Measurements from ENCODE around the gene ISCU. TPM values are rescaled to one million over a fixed set of nuclear protein-coding genes. Genes with fewer than 3 reads are reported as not detected.

ISCU gene
- total RNA-seq, 2 experiments from 2014 or later, result 91.4 to 92.1 TPM

- CTCF ChIA-PET, result no interaction called here
- POLR2A ChIA-PET, result no interaction called here
Measured at GRCh38 chr12:108596854-108597558, 34.6 kb downstream of the ISCU start.

- ChIA-PET POLR2A (no interaction called here), CTCF (no interaction called here)
Measured at GRCh38 chr12:108597559-108598471, 35.4 kb downstream of the ISCU start, which contains the start of gene TMEM119. TSS of gene TMEM119 (minus strand) at chr12:108598084. CDS start at chr12:108592383, 5,701 bp downstream.

DNA sequence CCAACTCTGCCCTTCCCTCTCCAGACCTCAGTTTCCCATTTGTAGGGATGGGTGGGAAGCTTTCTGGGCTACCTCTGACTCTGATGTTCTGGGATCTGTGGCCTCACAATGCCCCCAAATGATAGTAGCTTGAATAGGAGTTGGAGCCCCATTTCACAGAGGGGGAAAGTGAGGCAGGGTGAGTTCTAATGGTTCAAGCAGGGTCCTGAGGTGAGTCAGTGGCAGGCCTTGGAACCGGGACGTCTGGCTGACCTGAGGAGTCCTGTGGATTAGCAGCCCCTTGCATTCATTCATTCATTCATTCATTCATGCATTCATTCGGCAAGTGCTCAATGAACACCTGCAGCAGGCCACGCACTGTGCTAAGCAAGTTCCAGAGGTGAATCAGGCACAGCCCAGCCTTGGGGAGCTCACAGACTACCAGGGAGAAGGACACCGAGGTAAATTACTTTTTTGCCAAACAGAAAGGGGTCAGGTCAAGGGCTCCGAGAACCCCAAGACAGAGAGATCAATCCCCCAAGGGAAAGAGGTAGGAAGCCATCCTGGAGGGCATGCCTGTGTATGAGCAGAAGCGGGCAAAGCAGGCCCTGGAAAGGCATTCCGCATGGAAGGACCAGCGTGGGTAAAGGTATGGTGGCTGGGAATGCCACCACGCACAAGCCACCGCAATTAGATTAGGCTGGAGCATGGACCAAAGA lies 36.3 kb downstream of the ISCU start:
- CTCF ChIA-PET, result no interaction called here
- POLR2A ChIA-PET, result no interaction called here

DNA sequence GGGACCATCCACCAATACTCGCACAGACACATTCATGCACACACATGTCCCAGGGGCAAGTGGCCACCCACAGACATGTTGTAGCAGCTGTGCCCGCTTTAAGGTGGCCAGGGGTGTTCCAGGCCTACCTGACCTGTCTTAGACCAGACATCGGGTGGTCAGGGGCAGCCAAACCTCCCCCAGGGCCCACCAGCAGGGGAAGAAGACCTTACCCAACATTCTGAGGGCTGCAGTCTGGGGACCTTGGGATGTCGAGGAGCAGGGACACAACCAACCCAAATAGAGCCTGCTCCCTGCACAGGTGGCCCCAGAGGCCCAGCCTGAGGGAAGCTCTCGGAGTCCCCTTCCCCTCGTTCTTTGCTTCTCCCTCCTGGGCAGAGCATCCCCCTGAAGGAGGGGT lies 37.1 kb downstream of the ISCU start:
- ChIA-PET POLR2A (no interaction called here), CTCF (no interaction called here)

GRCh38 chr12:108599948-108600701 lies 37.7 kb downstream of the ISCU start:
- ChIA-PET POLR2A (no interaction called here), CTCF (interaction anchor here (0.8 kb wide), 1 partner anchor 203 kb away, joined by 3 read pairs; no protein-coding TSS in a partner anchor)

- POLR2A ChIA-PET, result no interaction called here
- CTCF ChIA-PET, result interaction anchor here (0.8 kb wide), 1 partner anchor 202 kb away, joined by 3 read pairs; no protein-coding TSS in a partner anchor
Measured at GRCh38 chr12:108600702-108601007, 38.3 kb downstream of the ISCU start.

DNA sequence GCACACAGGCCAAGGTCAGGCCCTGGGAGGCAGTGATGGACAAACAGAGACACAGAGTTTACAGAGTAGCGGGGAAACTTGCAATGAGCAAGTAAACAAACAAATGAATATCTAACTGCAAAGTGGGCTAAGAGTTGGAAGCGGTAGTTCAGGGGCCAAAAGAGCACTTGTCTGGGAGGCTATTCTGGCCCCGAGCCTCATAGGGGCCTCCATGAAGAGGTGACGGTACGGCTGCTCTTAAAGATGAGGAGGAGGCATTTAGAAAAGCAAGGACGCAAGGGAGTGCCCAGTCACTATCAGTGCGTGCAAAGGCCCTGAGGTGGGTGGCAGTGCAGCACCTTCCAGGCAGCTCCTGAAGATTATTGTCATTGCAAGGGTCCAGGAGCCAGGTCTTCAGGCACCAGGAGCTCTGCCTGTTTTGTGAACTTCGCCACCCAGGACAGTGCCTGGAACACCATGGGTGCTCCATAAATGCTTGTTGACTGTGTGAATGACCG lies 39.9 kb downstream of the ISCU start:
- POLR2A ChIA-PET, result no interaction called here
- CTCF ChIA-PET, result no interaction called here

GRCh38 chr12:108602976-108603704 lies 40.7 kb downstream of the ISCU start:
- ChIA-PET CTCF (no interaction called here), POLR2A (no interaction called here)

DNA sequence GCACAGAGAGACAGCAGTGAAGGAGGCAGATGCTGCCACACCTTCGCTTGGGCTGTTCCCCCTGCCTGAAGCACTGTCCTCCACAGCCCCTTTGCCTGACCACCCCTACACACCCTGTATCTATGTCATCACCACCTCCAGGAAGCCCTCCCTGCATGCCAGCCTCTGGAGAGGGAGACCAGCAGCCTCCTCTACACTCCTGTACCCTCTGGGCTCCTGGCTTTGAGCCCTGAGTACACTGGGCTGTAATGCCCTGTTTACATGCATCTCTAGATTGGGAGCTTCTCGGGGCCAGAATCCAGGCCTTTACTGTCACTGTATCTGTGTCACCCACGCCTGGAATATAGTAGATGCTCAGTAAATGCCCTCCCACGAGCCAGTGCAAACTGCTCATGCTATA lies 41.3 kb downstream of the ISCU start:
- ChIA-PET POLR2A (no interaction called here), CTCF (no interaction called here)

DNA sequence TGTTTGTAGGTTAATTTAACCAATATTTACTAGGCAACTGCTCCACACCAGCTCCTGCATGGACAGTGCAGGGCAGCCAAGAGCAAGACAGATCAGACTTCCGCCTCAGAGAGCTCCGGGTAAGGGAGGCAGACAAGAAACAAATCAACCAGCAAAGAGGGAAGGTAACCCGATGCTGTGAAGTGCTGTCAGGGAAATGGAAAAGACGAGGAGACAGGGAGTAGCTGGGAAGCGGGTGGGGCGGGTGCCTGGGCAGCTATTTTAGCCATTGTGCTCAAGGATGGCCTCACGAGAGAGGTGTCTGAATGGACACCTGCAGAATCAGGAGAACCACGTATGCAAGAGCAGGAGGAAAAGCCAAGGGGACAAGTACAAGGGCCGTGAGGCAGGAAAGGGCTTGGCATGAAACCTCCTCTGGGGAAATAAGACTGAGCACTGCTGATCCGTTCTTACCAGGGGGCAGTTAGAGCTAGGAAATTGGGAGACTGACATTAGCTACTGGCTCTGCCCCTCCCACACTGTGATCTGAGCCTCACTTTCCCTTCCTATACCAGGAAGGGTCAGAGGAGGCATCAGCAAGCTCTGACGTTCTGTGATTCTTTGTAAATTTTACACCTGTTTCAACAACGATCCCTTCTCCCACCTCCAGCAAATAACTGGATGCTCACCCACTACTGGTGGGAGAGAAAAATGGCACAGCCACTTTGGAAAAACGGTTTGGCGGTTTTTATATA lies 42.0 kb downstream of the ISCU start:
- ChIA-PET POLR2A (no interaction called here), CTCF (interaction anchor here (0.6 kb wide), 1 partner anchor 45 kb away, joined by 3 read pairs; no protein-coding TSS in a partner anchor)

GRCh38 chr12:108605000-108605689 lies 42.7 kb downstream of the ISCU start:
- ChIA-PET CTCF (no interaction called here), POLR2A (no interaction called here)

GRCh38 chr12:108605690-108606406 lies 43.5 kb downstream of the ISCU start:
- POLR2A ChIA-PET, result no interaction called here
- CTCF ChIA-PET, result interaction anchor here (2.6 kb wide), 1 partner anchor 12 kb away, joined by 18 read pairs; no protein-coding TSS in a partner anchor

GRCh38 chr12:108606492-108606891 lies 44.1 kb downstream of the ISCU start:
- CTCF ChIA-PET, result interaction anchor here (2.6 kb wide), 1 partner anchor 11 kb away, joined by 18 read pairs; no protein-coding TSS in a partner anchor
- POLR2A ChIA-PET, result no interaction called here

GRCh38 chr12:108607981-108608600 lies 45.7 kb downstream of the ISCU start:
- POLR2A ChIA-PET, result no interaction called here

GRCh38 chr12:108608616-108609015 lies 46.2 kb downstream of the ISCU start:
- ChIA-PET POLR2A (no interaction called here), CTCF (interaction anchor here (1.6 to 2.6 kb wide), 2 partner anchors 9 to 195 kb away, joined by 4 to 18 read pairs; no protein-coding TSS in a partner anchor)

More at GRCh38 chr12:108607981-108608600, 45.7 kb downstream of the ISCU start:
- CTCF ChIA-PET, result interaction anchor here (0.7 to 2.6 kb wide), 3 partner anchors 10 to 196 kb away, joined by 3 to 18 read pairs (median 4); no protein-coding TSS in a partner anchor
